ENCODE data around the gene LRRC75B.

- TF ChIP-seq, protein P1, sequence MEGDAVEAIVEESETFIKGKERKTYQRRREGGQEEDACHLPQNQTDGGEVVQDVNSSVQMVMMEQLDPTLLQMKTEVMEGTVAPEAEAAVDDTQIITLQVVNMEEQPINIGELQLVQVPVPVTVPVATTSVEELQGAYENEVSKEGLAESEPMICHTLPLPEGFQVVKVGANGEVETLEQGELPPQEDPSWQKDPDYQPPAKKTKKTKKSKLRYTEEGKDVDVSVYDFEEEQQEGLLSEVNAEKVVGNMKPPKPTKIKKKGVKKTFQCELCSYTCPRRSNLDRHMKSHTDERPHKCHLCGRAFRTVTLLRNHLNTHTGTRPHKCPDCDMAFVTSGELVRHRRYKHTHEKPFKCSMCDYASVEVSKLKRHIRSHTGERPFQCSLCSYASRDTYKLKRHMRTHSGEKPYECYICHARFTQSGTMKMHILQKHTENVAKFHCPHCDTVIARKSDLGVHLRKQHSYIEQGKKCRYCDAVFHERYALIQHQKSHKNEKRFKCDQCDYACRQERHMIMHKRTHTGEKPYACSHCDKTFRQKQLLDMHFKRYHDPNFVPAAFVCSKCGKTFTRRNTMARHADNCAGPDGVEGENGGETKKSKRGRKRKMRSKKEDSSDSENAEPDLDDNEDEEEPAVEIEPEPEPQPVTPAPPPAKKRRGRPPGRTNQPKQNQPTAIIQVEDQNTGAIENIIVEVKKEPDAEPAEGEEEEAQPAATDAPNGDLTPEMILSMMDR (IDR thresholded peaks at IDR 0.05), result no peak
- TF ChIP-seq EP300 (IDR thresholded peaks at IDR 0.05), result no peak
Observed at GRCh38 chr22:24550902-24551435, 41.9 kb downstream of the LRRC75B start.
